MM.1S (cell line): ENCODE results near the gene NRG3.

Source experiments
- DNase-seq: peaks from one replicate; pipeline ENCODE4 v3.0.0-alpha.2; 2015
- H2AFZ ChIP-seq: fragments of 300-600 bp; sonication (generic); 2 replicates; pipeline ENCODE4 v1.6.0; 2016; ENCODE audit warnings: antibody characterized with exemption, low read length
- H3F3A ChIP-seq: fragments of 300-600 bp; sonication (generic); 2 replicates; pipeline ENCODE4 v1.6.1; 2016; ENCODE audit warnings: mild to moderate bottlenecking, antibody characterized with exemption, low read length, moderate library complexity, mixed read lengths; ENCODE audit not compliant: insufficient read depth
- H3K27ac ChIP-seq: fragments of 300-600 bp; sonication (generic); 2 replicates; pipeline ENCODE4 v1.5.1; 2016; ENCODE audit warnings: mild to moderate bottlenecking, low read length
- H3K27me3 ChIP-seq: fragments of 300-600 bp; sonication (generic); replicated peaks from 2 replicates; pipeline ENCODE4 v1.6.0; 2016; ENCODE audit warnings: low read length; ENCODE audit not compliant: insufficient read depth
- H3K36me3 ChIP-seq: fragments of 300-600 bp; sonication (generic); replicated peaks from 2 replicates; pipeline ENCODE4 v1.6.1; 2016; ENCODE audit warnings: mild to moderate bottlenecking, low read length, mixed read lengths; ENCODE audit not compliant: insufficient read depth
- H3K4me1 ChIP-seq: fragments of 300-600 bp; sonication (generic); 2 replicates; pipeline ENCODE4 v1.6.1; 2016; ENCODE audit warnings: low read length, mixed read lengths
- H3K4me2 ChIP-seq: fragments of 300-600 bp; sonication (generic); 2 replicates; pipeline ENCODE4 v1.6.0; 2016; ENCODE audit warnings: low read depth, low read length
- H3K4me3 ChIP-seq: fragments of 300-600 bp; sonication (generic); 2 replicates; pipeline ENCODE4 v1.5.1; 2016; ENCODE audit warnings: low read length, mixed read lengths
- H3K79me2 ChIP-seq: fragments of 300-600 bp; sonication (generic); 2 replicates; pipeline ENCODE4 v1.6.1; 2016; ENCODE audit warnings: mixed run types, low read length, mixed read lengths
- H3K9ac ChIP-seq: fragments of 300-600 bp; sonication (generic); 2 replicates; pipeline ENCODE4 v1.6.1; 2016; ENCODE audit warnings: low read length, mixed read lengths
- H3K9me2 ChIP-seq: fragments of 300-600 bp; sonication (generic); replicated peaks from 2 replicates; pipeline ENCODE4 v1.6.1; 2016; ENCODE audit warnings: mild to moderate bottlenecking, low read length, mixed read lengths; ENCODE audit not compliant: insufficient read depth
- H3K9me3 ChIP-seq: fragments of 300-600 bp; sonication (generic); replicated peaks from 2 replicates; pipeline ENCODE4 v1.6.1; 2016; ENCODE audit warnings: mild to moderate bottlenecking, low read length, mixed read lengths; ENCODE audit not compliant: insufficient read depth
- H4K20me1 ChIP-seq: fragments of 300-600 bp; sonication (generic); 2 replicates; pipeline ENCODE4 v1.6.1; 2016; ENCODE audit warnings: mild to moderate bottlenecking, low read length, moderate library complexity, mixed read lengths; ENCODE audit not compliant: insufficient read depth
- CTCF ChIP-seq: fragments of 300-600 bp; sonication (generic); IDR thresholded peaks from 2 replicates; pipeline ENCODE4 v1.5.1; 2016; ENCODE audit warnings: antibody characterized with exemption, low read length, mixed read lengths
- EZH2 ChIP-seq: fragments of 300-600 bp; sonication (generic); optimal IDR thresholded peaks from 2 replicates; pipeline ENCODE3; 2017; ENCODE audit warnings: low read depth, mild to moderate bottlenecking, antibody characterized with exemption, low read length, mixed read lengths
- EZH2phosphoT487 ChIP-seq: fragments of 300-600 bp; sonication (generic); IDR thresholded peaks from 2 replicates; pipeline ENCODE4 v1.6.1; 2018; ENCODE audit warnings: antibody characterized with exemption, low read length

The NRG3 gene

GRCh38 chr10:82866424-82867020, 991.5 kb downstream of the NRG3 start:
- Histone ChIP-seq H3K79me2 (no peaks in the 10 kb centered on the region), H3K9me2 (no peaks in the 10 kb centered on the region), H3K36me3 (no peaks in the 10 kb centered on the region), H3K27me3 (no peaks in the 10 kb centered on the region), H3K27ac (no peak overlapping the region), H4K20me1 (no peaks in the 10 kb centered on the region), H3K4me1 (no peaks in the 10 kb centered on the region), H2AFZ (no peak overlapping the region), H3K4me2 (no peak overlapping the region), H3K4me3 (no peak overlapping the region), H3F3A (no peaks in the 10 kb centered on the region), H3K9ac (no peak overlapping the region), H3K9me3 (no peaks in the 10 kb centered on the region)
- TF ChIP-seq CTCF: no peak
- no peak for TF ChIP-seq EZH2phosphoT487
- TF ChIP-seq EZH2: no peak
- no peak for DNase-seq

GRCh38 chr10:82867056-82867455, 992.1 kb downstream of the NRG3 start:
- H3K4me1 ChIP-seq: no peaks in the 10 kb centered on the region
- H4K20me1 ChIP-seq: no peaks in the 10 kb centered on the region
- no peak for TF ChIP-seq EZH2phosphoT487
- no peak for TF ChIP-seq EZH2
- TF ChIP-seq CTCF: no peak
- H3K4me3 ChIP-seq: no peak overlapping the region
- no peaks in the 10 kb centered on the region for H3F3A ChIP-seq
- H2AFZ ChIP-seq: no peak overlapping the region
- H3K79me2 ChIP-seq: no peaks in the 10 kb centered on the region
- H3K4me2 ChIP-seq: 0 out of 2 replicates have a peak overlapping the region, but pooled peaks have one; percentile 5
- no peaks in the 10 kb centered on the region for H3K9me3 ChIP-seq
- no peak overlapping the region for H3K9ac ChIP-seq
- no peaks in the 10 kb centered on the region for H3K36me3 ChIP-seq
- no peaks in the 10 kb centered on the region for H3K9me2 ChIP-seq
- DNase-seq: no peak
- H3K27ac ChIP-seq: no peak overlapping the region
- no peaks in the 10 kb centered on the region for H3K27me3 ChIP-seq

- Histone ChIP-seq H3K9me2 (no peaks in the 10 kb centered on the region), H3K4me2 (no peak overlapping the region), H3K27me3 (no peaks in the 10 kb centered on the region), H3K9ac (no peak overlapping the region), H3K36me3 (no peaks in the 10 kb centered on the region), H2AFZ (no peak overlapping the region), H3K27ac (no peak overlapping the region), H3K9me3 (no peaks in the 10 kb centered on the region), H3K4me1 (no peaks in the 10 kb centered on the region), H3K4me3 (no peak overlapping the region), H4K20me1 (no peaks in the 10 kb centered on the region), H3K79me2 (no peaks in the 10 kb centered on the region), H3F3A (no peaks in the 10 kb centered on the region)
- DNase-seq: no peak
- TF ChIP-seq EZH2 (no peak), EZH2phosphoT487 (no peak), CTCF (no peak)
Measured at GRCh38 chr10:82874671-82875070, 999.7 kb downstream of the NRG3 start.
